Left ventricle myocardium superior (tissue), 1 donor: ENCODE data around the gene PYGM. TPM values are rescaled to one million over a fixed set of nuclear protein-coding genes. Genes with fewer than 3 reads are reported as not detected.

Experiments used
- ATAC-seq: fragments of 200-7000 bp; cut with Tn5 transposase; one replicate; pipeline ENCODE4 v1.9.1; 2020; ENCODE audit warnings: mild to moderate bottlenecking, moderate library complexity
- DNase-seq: peaks from one replicate; pipeline ENCODE4 v3.0.0-alpha.2; 2020
- intact Hi-C: fragments of 100-400 bp; cut with micrococcal nuclease; formaldehyde crosslinking; loops from one replicate; pipeline ENCODE4 v1.11.0; 2022
- long read RNA-seq: library from polyadenylated mRNA; unstranded; transcript quantifications from one replicate; pipeline ENCODE4 v2.0.0, GENCODE V29; 2021
- total RNA-seq: library from RNA; stranded (reverse); fragmentation: NEBNext Ultra II Directional; extraction: Animal tissue kit (Norgen Biotek cat#: 25700); gene quantifications from one replicate; pipeline ENCODE4 v1.2.1, GENCODE V29; 2021
- donor health status: DM: no; HTN: yes; CAD: no; lungs with severe emphysema.

Gene PYGM
- total RNA-seq: 175 TPM
- long read RNA-seq, transcript PYGM-201 (20 exons, 3,198 nt): major isoform, 27 of 91 reads
- long read RNA-seq, partial matches to known transcripts: 59 of 91 reads
- long read RNA-seq, other reads (novel, unspliced or antisense): 3 of 91 reads

- intact Hi-C loops: no loop called here
- ATAC-seq (peak; percentile 84), DNase-seq (peak; percentile 92)
Measured at GRCh38 chr11:64759722-64760719, at the start of gene PYGM. TSS of gene PYGM (minus strand) at chr11:64759974. CDS start at chr11:64759898, 76 bp downstream.

- DNase-seq (no peak), ATAC-seq (no peak)
- intact Hi-C loops: no loop called here
Measured at GRCh38 chr11:64805481-64805880, 45.7 kb upstream of the PYGM start.

GRCh38 chr11:64804346-64805210, 44.8 kb upstream of the PYGM start:
- ATAC-seq (no peak), DNase-seq (no peak)
- intact Hi-C loops: no loop called here

- intact Hi-C loops: no loop called here
- no peak for DNase-seq
- ATAC-seq: peak; percentile 7
Measured at GRCh38 chr11:64803846-64804345, 44.1 kb upstream of the PYGM start.

GRCh38 chr11:64803158-64803845, 43.5 kb upstream of the PYGM start, which contains the start of gene MAP4K2:
TSS of gene MAP4K2 (minus strand) at chr11:64803214. CDS start at chr11:64803149, 65 bp downstream.
- intact Hi-C loops: no loop called here
- ATAC-seq: peak; percentile 91
- peak; percentile 96 for DNase-seq

GRCh38 chr11:64802370-64803157, 42.8 kb upstream of the PYGM start:
- ATAC-seq (no peak), DNase-seq (no peak)
- intact Hi-C loops: no loop called here

- ATAC-seq (no peak), DNase-seq (no peak)
- intact Hi-C loops: no loop called here
Measured at GRCh38 chr11:64801561-64802369, 42.0 kb upstream of the PYGM start.

- DNase-seq: no peak
- intact Hi-C loops: no loop called here
- ATAC-seq: no peak
Measured at GRCh38 chr11:64801158-64801464, 41.3 kb upstream of the PYGM start.

- intact Hi-C loops: no loop called here
- no peak for ATAC-seq
- DNase-seq: peak; percentile 13
Measured at GRCh38 chr11:64800303-64801157, 40.8 kb upstream of the PYGM start.

- intact Hi-C loops: no loop called here
- DNase-seq (peak; percentile 16), ATAC-seq (no peak)
Measured at GRCh38 chr11:64799623-64800302, 40.0 kb upstream of the PYGM start.

- ATAC-seq (no peak), DNase-seq (no peak)
- intact Hi-C loops: no loop called here
Measured at GRCh38 chr11:64799256-64799622, 39.5 kb upstream of the PYGM start.

GRCh38 chr11:64796757-64797541, 37.2 kb upstream of the PYGM start:
- DNase-seq (peak; percentile 24), ATAC-seq (no peak)
- intact Hi-C loops: no loop called here

GRCh38 chr11:64796047-64796756, 36.4 kb upstream of the PYGM start:
- no peak for DNase-seq
- ATAC-seq: no peak
- intact Hi-C loops: no loop called here

GRCh38 chr11:64794526-64794925, 34.8 kb upstream of the PYGM start:
- intact Hi-C loops: no loop called here
- no peak for DNase-seq
- no peak for ATAC-seq
